Activated naive CD4-positive, alpha-beta T cell treated with anti-CD3 and anti-CD28 coated beads for 36 hours (primary cell): ENCODE results near the gene ALDH1L1. TPM values are rescaled to one million over a fixed set of nuclear protein-coding genes. Genes with fewer than 3 reads are reported as not detected.

Source experiments
- CTCF ChIA-PET: fragments of 350-600 bp; sonication (Branson Sonifier 250); formaldehyde crosslinking; loops from one replicate; lab custom pipeline; 2021; ENCODE audit warnings: antibody characterized with exemption; lab: Charles Lee
- DNase-seq: peaks from one replicate; pipeline ENCODE4 v3.0.0-alpha.2; 2020
- H3K27ac Mint-ChIP-seq: one replicate; pipeline ENCODE4 v1.8.0; 2021; ENCODE audit warnings: mild to moderate bottlenecking, mixed read lengths
- H3K27me3 Mint-ChIP-seq: one replicate; pipeline ENCODE4 v1.8.0; 2021; ENCODE audit warnings: low read depth, mixed read lengths
- H3K36me3 Mint-ChIP-seq: one replicate; pipeline ENCODE4 v1.8.0; 2021; ENCODE audit warnings: low read depth, mixed read lengths
- H3K4me1 Mint-ChIP-seq: one replicate; pipeline ENCODE4 v1.8.0; 2021; ENCODE audit warnings: low read depth, mixed read lengths
- H3K4me3 Mint-ChIP-seq: one replicate; pipeline ENCODE4 v1.8.0; 2021; ENCODE audit warnings: mild to moderate bottlenecking, moderate library complexity, mixed read lengths
- H3K9me3 Mint-ChIP-seq: one replicate; pipeline ENCODE4 v1.8.0; 2021; ENCODE audit warnings: mixed read lengths
- intact Hi-C: fragments of 100-400 bp; cut with micrococcal nuclease; formaldehyde crosslinking; loops from one replicate; pipeline ENCODE4 v1.15.1; 2023
- total RNA-seq, 2 experiments: library from RNA; stranded (reverse); gene quantifications; one replicate each; pipeline ENCODE4 v1.2.3, GENCODE V29; 2021

The ALDH1L1 gene
- total RNA-seq, 2 experiments from 2014 or later: not detected

DNA sequence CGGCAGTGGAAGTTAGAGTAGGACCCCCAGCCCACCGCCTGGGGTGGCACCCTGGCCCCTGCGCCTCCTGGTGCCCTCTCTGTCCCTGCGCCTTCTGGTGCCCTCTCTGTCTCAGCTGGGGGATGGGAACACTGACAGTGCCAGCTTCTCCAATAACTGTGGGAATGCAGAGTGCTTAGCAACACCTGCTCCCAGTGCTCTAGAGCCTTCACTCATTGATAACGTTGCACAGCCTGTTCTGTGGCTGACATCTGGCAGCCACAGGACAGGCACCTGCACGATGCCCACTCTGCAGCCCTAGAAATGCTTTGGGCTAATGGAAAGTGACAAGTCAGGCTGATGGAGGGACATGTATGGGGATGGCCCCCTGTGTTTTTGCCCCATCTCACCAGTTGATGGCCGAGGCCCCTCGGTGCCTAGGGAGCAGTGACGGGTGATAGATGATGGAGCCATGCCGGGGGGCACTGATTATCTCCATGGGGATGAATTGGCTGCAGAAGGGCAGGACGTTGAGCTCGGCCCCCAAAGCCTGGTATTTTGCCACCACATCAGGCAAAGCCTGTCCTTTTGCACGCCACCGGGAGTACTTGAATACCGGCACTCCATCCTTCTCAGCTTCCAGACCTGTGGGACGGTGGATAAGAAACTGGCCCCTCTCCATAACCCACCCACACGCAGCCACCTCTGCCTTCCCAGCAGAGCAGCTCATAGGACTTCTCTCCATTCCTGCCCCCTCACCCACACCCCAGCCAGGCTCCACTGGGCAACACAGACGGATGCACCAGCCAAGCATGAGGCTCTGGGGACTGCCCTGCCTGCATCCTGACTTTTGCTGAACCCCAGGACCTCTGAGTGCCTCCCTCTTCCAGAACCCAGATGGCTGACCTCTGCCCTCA lies 22.1 kb downstream of the ALDH1L1 start:
- CTCF ChIA-PET: no interaction called here
- intact Hi-C loops: loop anchor here (10.0 kb wide), 1 partner anchor 937 kb away; no protein-coding TSS in a partner anchor

DNA sequence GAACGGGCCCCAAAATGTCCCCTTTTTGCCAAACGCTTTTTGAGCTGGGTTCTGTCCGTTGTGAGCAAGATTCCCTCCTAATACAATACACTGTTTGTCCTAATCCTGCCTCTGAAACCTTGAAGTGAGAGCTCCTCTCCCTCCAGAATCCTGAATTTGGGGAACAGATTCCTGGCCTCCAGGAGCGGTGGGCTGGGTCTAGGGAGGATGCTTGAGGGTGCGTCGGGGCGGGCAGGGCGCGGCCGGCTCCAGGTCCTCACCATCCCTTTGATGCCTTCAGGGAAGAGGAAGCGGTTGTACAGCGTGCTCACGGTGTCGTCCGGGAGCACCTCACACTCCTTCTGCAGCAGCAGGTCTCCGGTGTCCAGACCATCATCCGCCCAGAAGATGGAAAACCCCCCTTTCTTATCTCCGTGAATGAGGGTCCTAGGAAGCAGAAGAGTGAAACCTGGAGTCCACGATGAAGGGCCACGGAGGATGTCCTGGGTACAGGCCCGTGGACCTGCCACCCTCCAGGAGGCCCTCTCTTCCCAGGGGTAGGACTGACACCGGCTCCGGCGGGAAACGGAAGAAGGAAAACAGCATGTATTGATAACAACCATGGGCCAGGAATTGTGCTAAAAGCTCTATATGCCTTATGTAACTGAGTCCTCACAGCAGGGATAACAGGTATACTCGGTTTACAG lies 23.2 kb downstream of the ALDH1L1 start:
- Mint-ChIP-seq H3K36me3 (no peaks in the 10 kb centered on the region), H3K9me3 (no peaks in the 10 kb centered on the region), H3K4me3 (no peak overlapping the region)

More for the DNA sequence above, 22.1 kb downstream of the ALDH1L1 start:
- no peaks in the 10 kb centered on the region for H3K9me3 Mint-ChIP-seq
- H3K4me1 Mint-ChIP-seq: no peaks in the 10 kb centered on the region
- no peak overlapping the region for H3K4me3 Mint-ChIP-seq
- H3K36me3 Mint-ChIP-seq: no peaks in the 10 kb centered on the region
- DNase-seq: no peak
- H3K27ac Mint-ChIP-seq: no peak overlapping the region
- no peaks in the 10 kb centered on the region for H3K27me3 Mint-ChIP-seq

DNA sequence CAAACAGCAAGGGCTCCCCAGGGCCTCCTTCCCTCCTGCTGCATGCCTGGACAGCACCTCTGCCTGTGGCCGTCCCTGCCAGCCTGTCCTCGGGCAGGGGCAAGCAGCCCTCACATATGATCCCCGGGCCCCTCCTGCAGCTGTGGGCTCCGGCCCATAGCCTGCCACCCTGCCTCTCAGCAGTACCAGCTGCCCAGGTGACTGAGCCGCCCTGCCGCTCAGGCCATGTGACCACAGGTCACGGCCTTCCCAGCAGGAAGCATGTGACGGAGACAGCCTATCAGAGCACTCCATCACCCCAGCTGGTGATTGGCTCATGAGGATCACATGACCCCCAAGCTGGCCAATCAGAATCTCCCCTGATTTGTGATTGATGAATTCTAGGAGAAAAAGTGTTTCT lies 23.9 kb downstream of the ALDH1L1 start:
- Mint-ChIP-seq H3K27ac (no peak overlapping the region), H3K9me3 (no peaks in the 10 kb centered on the region), H3K4me1 (no peaks in the 10 kb centered on the region), H3K27me3 (no peaks in the 10 kb centered on the region), H3K36me3 (no peaks in the 10 kb centered on the region), H3K4me3 (no peak overlapping the region)
- no peak for DNase-seq
- intact Hi-C loops: loop anchor here (10.0 kb wide), 1 partner anchor 938 kb away; no protein-coding TSS in a partner anchor
- CTCF ChIA-PET: interaction anchor here (1.2 kb wide), 1 partner anchor 42 kb away, joined by 4 read pairs; no protein-coding TSS in a partner anchor

More for the DNA sequence above, 23.2 kb downstream of the ALDH1L1 start:
- H3K27ac Mint-ChIP-seq: no peak overlapping the region
- intact Hi-C loops: loop anchor here (10.0 kb wide), 1 partner anchor 938 kb away; no protein-coding TSS in a partner anchor
- CTCF ChIA-PET: interaction anchor here (1.2 kb wide), 1 partner anchor 41 kb away, joined by 4 read pairs; no protein-coding TSS in a partner anchor
- H3K27me3 Mint-ChIP-seq: no peaks in the 10 kb centered on the region
- H3K4me1 Mint-ChIP-seq: no peaks in the 10 kb centered on the region
- DNase-seq: no peak

DNA sequence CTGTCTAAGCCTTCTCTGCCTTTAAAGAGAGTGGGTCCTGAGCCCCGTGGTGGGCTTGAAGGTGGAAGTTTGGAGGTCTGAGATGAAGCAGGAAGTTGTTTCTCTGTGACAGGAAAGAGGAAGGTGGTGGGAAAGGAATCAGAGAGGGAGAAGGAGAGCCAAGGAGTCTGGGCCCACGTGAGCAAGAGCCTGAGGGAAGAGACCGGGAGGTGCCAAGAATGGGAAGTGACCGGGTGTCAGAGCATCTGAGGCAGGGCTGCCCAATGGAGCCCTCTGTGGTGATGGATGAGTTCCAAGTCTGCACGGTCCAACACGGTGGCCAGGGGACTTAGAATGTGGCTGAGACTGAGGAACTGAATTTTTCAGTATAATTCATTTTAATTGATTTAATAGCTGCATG lies 24.6 kb downstream of the ALDH1L1 start:
- no peak overlapping the region for H3K4me3 Mint-ChIP-seq
- CTCF ChIA-PET: interaction anchor here (0.5 kb wide), 1 partner anchor 365 kb away, joined by 7 read pairs; no protein-coding TSS in a partner anchor
- no peaks in the 10 kb centered on the region for H3K4me1 Mint-ChIP-seq
- H3K9me3 Mint-ChIP-seq: no peaks in the 10 kb centered on the region
- intact Hi-C loops: loop anchor here (10.0 kb wide), 1 partner anchor 939 kb away; no protein-coding TSS in a partner anchor
- H3K27me3 Mint-ChIP-seq: no peaks in the 10 kb centered on the region
- H3K36me3 Mint-ChIP-seq: no peaks in the 10 kb centered on the region
- no peak for DNase-seq
- H3K27ac Mint-ChIP-seq: no peak overlapping the region

DNA sequence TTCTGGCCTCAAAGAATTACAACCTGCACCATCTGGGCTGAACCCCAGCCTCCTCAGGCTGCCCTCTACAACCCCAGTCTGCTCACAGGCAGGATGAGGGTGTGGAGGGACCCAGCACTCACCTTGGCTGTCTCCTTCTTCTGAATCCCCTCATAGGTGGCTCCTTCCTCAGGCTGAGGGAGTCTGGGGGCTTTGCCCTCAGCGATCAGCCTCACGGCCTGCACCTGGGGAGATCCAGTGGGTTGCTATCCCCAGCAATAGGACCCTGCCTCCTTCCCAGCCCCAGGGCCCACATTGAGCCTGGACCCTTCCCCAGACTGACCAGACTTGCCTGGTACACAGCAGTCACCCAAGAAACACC lies 25.1 kb downstream of the ALDH1L1 start:
- no peak overlapping the region for H3K27ac Mint-ChIP-seq

DNA sequence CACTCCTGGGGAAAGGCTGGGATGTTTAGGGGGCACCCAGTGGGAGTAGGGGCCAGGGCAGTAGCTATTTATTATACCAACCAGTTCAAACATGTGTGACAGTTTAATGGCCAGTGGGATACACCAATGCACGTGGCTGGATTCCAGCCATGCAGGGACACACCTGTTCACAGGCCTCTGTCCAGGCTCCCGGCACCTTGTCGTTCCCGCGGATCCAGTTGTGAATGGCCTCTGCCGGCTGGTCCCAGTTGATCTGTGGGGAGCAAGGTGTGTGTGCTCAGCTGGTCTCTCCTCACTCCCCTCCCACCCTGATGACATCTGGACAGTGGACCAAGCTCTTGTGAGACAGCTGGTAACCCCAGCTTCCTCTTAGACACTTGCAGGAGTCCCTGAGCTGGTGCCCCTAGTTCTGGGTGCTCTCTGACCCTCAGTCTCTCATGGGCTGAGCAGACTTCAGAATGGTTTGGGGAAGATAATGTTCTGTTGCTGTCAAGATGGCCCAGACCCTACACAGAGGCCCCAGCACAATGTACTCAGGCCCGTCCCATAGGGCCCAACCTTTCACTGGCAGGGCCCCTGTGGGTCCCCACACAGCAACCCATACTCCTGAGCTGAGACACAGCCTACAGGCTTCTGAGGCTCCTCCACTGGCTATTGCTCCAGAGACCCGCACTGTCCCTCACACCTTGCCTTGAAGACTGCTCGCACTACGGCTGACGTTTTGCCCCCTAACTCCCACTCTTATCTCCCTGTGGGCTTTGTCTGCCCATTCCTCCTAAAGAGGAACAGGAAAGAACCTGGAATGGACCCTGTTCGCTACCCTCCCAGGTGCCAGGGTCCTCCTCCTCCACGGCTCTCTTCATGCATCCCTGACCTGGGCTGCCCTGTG lies 25.8 kb downstream of the ALDH1L1 start:
- CTCF ChIA-PET: no interaction called here
- Mint-ChIP-seq H3K36me3 (no peaks in the 10 kb centered on the region), H3K27me3 (no peaks in the 10 kb centered on the region), H3K27ac (no peak overlapping the region), H3K9me3 (no peaks in the 10 kb centered on the region), H3K4me1 (no peaks in the 10 kb centered on the region), H3K4me3 (no peak overlapping the region)
- intact Hi-C loops: loop anchor here (10.0 kb wide), 1 partner anchor 940 kb away; no protein-coding TSS in a partner anchor
- no peak for DNase-seq

More for the DNA sequence above, 25.1 kb downstream of the ALDH1L1 start:
- Mint-ChIP-seq H3K9me3 (no peaks in the 10 kb centered on the region), H3K4me3 (no peak overlapping the region), H3K36me3 (no peaks in the 10 kb centered on the region), H3K27me3 (no peaks in the 10 kb centered on the region), H3K4me1 (no peaks in the 10 kb centered on the region)
- CTCF ChIA-PET: no interaction called here
- intact Hi-C loops: loop anchor here (10.0 kb wide), 1 partner anchor 940 kb away; no protein-coding TSS in a partner anchor
- DNase-seq: no peak

DNA sequence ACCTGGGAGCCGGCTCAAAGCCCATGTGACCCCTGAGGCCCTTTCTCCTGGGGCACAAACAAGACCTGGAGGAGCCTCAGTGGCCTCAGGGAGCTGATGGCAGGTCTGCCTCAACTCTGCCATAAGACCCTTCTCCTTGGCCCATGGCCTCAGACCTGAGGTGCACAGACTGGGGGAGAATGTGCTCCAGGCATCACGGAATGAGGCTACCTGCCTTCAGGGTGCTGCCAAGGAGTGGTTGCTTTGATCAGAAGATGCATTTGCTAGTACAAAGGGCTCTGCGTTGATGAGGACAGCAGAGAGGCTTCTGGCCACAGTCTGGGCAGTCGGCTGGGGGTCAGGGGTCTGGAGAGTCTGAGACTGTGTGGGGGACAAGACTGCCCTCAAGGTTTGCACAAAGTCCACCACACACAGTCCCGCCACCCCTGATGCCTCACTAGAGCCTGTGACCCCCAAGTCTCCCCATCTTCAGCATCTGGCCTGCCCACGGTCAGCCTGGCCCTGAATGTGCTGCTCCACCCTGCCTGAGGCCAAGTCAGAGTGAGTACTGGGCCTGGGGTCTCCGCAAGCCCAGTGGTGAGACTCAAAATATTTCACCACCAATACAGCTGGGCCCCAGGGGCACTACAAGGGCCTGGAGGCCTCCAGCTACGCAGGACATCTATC lies 26.6 kb downstream of the ALDH1L1 start:
- H3K36me3 Mint-ChIP-seq: no peaks in the 10 kb centered on the region
- intact Hi-C loops: loop anchor here (10.0 kb wide), 1 partner anchor 941 kb away; no protein-coding TSS in a partner anchor
- H3K27ac Mint-ChIP-seq: no peak overlapping the region
- CTCF ChIA-PET: no interaction called here
- no peak overlapping the region for H3K4me3 Mint-ChIP-seq
- no peaks in the 10 kb centered on the region for H3K27me3 Mint-ChIP-seq
- H3K4me1 Mint-ChIP-seq: no peaks in the 10 kb centered on the region
- no peaks in the 10 kb centered on the region for H3K9me3 Mint-ChIP-seq
- DNase-seq: no peak

DNA sequence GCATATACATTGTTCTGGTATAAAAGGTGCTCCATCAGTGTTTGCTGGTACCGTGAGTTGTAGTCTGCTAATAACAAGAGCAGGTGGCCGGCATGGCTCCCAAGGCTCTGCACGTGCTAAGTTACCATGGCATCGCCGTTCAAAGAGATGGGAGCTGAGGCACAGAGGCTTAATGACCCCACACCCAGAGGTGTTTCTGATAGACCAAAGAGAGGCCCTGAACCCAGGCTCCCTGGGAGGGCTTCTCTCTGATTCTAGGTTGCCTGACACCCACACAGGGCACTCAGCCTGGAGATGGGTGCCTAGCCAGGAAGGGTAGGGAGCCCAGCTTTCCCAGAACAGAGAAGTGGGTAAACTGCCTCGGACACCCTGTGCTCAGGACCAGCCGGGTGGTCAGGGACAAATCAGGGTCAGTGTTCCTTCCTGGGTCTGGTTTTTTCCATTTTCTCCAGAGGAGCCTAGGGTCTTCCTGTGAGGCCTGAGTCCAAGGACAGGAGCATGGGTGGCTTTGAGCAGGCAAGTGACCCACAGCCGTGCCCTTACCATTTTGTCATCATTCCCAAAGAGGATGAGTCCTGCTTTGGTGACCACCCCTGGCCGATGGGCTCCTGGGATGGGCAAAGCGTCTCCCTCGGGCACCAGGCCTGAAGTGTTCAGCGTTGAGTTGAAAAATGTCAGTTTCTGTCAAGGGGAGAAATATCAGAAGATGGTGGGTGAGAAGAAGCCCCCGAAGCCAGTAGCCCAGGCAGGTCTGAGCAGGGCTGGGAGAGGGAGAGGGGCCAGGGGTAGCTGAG lies 27.3 kb downstream of the ALDH1L1 start:
- Mint-ChIP-seq H3K4me3 (no peak overlapping the region), H3K27me3 (no peaks in the 10 kb centered on the region), H3K4me1 (no peaks in the 10 kb centered on the region), H3K9me3 (no peaks in the 10 kb centered on the region), H3K36me3 (no peaks in the 10 kb centered on the region), H3K27ac (no peak overlapping the region)
- DNase-seq: no peak
- CTCF ChIA-PET: no interaction called here
- intact Hi-C loops: loop anchor here (10.0 kb wide), 1 partner anchor 942 kb away; no protein-coding TSS in a partner anchor

DNA sequence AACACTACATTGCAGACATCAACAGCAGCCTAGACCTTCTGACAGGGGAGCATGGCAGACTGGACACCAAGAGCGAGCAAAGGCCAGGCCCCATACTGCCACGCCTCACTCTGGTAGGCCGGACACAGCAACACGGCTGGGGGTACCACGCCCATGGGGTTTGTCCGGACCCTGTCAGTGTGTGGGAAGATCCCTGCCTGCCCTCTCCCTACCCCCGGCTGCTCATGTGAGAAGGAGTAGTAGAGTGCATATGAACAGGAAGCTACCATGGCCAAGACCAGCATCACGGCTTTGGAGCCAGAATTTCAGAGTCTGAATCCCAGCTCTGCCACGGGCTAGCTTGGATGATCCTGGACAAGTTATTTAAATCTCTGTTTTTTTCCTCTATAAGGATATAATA lies 27.9 kb downstream of the ALDH1L1 start:
- CTCF ChIA-PET: interaction anchor here (1.4 kb wide), 1 partner anchor 19 kb away, joined by 4 read pairs; no protein-coding TSS in a partner anchor
- H3K27me3 Mint-ChIP-seq: no peaks in the 10 kb centered on the region
- H3K4me3 Mint-ChIP-seq: no peak overlapping the region
- intact Hi-C loops: loop anchor here (10.0 kb wide), 1 partner anchor 942 kb away; no protein-coding TSS in a partner anchor
- H3K9me3 Mint-ChIP-seq: no peaks in the 10 kb centered on the region
- DNase-seq: no peak
- H3K4me1 Mint-ChIP-seq: no peaks in the 10 kb centered on the region
- no peaks in the 10 kb centered on the region for H3K36me3 Mint-ChIP-seq
- H3K27ac Mint-ChIP-seq: no peak overlapping the region

DNA sequence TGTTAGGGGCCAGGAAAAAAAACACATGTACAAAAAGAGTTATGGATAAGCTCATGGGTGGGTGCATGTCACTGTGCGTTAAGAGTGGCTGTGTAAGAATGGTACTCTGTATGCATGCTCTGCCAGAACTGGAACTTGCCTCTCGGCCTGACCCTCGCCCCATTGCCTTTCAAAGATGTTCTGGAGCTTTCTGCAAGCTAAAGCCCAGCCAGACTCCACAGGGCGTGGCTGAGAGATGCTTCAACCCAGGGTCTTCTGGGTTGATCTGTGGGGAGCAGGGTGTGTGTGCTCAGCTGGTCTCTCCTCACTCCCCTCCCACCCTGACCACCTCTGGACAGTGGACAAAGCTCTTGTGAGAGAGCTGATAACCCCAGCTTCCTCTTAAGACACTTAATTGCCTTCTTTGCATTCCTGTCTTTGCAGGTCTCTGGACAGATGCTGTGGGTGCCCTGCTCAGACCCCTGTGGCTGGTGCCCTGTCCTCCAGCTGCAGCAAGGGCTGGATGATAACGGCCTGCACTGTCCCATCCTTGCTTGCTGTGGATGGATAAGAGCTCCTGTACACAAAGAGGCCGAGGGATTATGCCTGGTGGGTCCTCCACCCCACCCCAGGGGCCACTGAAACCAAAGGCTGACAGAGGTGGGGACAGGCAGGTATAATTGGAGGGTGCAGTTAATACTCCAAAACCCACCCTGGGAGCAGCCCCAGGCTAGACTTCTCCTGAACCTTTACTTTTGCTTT lies 28.7 kb downstream of the ALDH1L1 start:
- no peaks in the 10 kb centered on the region for H3K4me1 Mint-ChIP-seq
- DNase-seq: no peak
- no peak overlapping the region for H3K4me3 Mint-ChIP-seq
- H3K9me3 Mint-ChIP-seq: no peaks in the 10 kb centered on the region
- H3K27ac Mint-ChIP-seq: no peak overlapping the region
- no peaks in the 10 kb centered on the region for H3K27me3 Mint-ChIP-seq
- intact Hi-C loops: loop anchor here (10.0 kb wide), 1 partner anchor 943 kb away; no protein-coding TSS in a partner anchor
- no peaks in the 10 kb centered on the region for H3K36me3 Mint-ChIP-seq
- CTCF ChIA-PET: interaction anchor here (0.6 to 1.4 kb wide), 2 partner anchors 18 to 785 kb away, joined by 4 read pairs; no protein-coding TSS in a partner anchor
